Measurements from ENCODE around the gene DGKH.

The DGKH gene

GRCh38 chr13:42040730-42041010, 7.8 kb upstream of the DGKH start:
- Histone ChIP-seq H3K23ac (ENCODE audit: low read depth, low read length, poor library complexity) (no peak overlapping the region), H2BK5ac (ENCODE audit: low read length) (no peak overlapping the region), H3K79me1 (ENCODE audit: low read depth, low read length) (peaks cover 2% of the 10 kb centered on the region), H3K14ac (ENCODE audit: low read length) (no peak overlapping the region), H2BK12ac (ENCODE audit: low read length) (no peak overlapping the region), H3K4ac (ENCODE audit: low read length) (no peak overlapping the region), H2AK5ac (ENCODE audit: low read depth, low read length) (peak overlapping the region; percentile 77), H4K8ac (ENCODE audit: low read depth, low read length) (no peak overlapping the region), H2BK120ac (ENCODE audit: low read depth, low read length) (peak overlapping the region; percentile 14), H3K27ac (replicated peaks; ENCODE audit: low read length) (no peak overlapping the region), H2BK15ac (ENCODE audit: low read length) (no peak overlapping the region), H3K4me3 (ENCODE audit: low read length in 2 of 2) (peak overlapping the region; percentile 93 to 96), H3K4me2 (ENCODE audit: insufficient read depth, low read length, poor library complexity, severe bottlenecking) (peak overlapping the region; percentile 96), H3K9ac (ENCODE audit: low read depth, low read length, poor library complexity) (peak overlapping the region; percentile 91), H3K4me1 (ENCODE audit: control insufficient read depth in 2 of 2, insufficient read depth in 1 of 2, low read depth in 1 of 2, low read length in 2 of 2) (peaks cover 0 to 5% of the 10 kb centered on the region in 2 donors), H4K91ac (ENCODE audit: low read depth, low read length, poor library complexity) (no peak overlapping the region), H3K27me3 (ENCODE audit: control insufficient read depth in 3 of 3, insufficient read depth in 3 of 3, low read depth in 1 of 3, low read length in 3 of 3) (peaks cover 0 to 13% (median 8%) of the 10 kb centered on the region in 3 experiments), H2AFZ (ENCODE audit: low read length) (peak overlapping the region; percentile 95), H3K18ac (ENCODE audit: low read length) (peak overlapping the region; percentile 97), H3K9me3 (replicated peaks in 1 of 2; ENCODE audit: control insufficient read depth in 2 of 2, insufficient read depth in 1 of 2, low read depth in 1 of 2, low read length in 2 of 2) (peaks cover 0 to 6% of the 10 kb centered on the region in 2 donors), H3K36me3 (replicated peaks in 1 of 2; ENCODE audit: control insufficient read depth in 2 of 2, insufficient read depth in 2 of 2, low read length in 2 of 2) (no peaks in the 10 kb centered on the region)
- DNase-seq (ENCODE audit: low spot score): no peak
- no CpG with 5 or more reads among the region's 49 CpGs for WGBS, 2 donors (ENCODE audit: extremely low coverage in 2 of 2, insufficient read length in 2 of 2, insufficient replicate concordance in 1 of 2)

- peak overlapping the region; percentile 77 for H2AK5ac ChIP-seq (ENCODE audit: low read depth, low read length)
- peak overlapping the region; percentile 14 for H2BK120ac ChIP-seq (ENCODE audit: low read depth, low read length)
- peak overlapping the region; percentile 92 for H2AFZ ChIP-seq (ENCODE audit: low read length)
- H3K79me1 ChIP-seq (ENCODE audit: low read depth, low read length): peaks cover 2% of the 10 kb centered on the region
- H3K4ac ChIP-seq (ENCODE audit: low read length): no peak overlapping the region
- peak overlapping the region; percentile 91 for H3K9ac ChIP-seq (ENCODE audit: low read depth, low read length, poor library complexity)
- H2BK15ac ChIP-seq (ENCODE audit: low read length): no peak overlapping the region
- no CpG with 5 or more reads among the region's 58 CpGs for WGBS, 2 donors (ENCODE audit: extremely low coverage in 2 of 2, insufficient read length in 2 of 2, insufficient replicate concordance in 1 of 2)
- H3K23ac ChIP-seq (ENCODE audit: low read depth, low read length, poor library complexity): peak overlapping the region; percentile 57
- peaks cover 0 to 2% of the 10 kb centered on the region in 2 donors for H3K9me3 ChIP-seq (replicated peaks in 1 of 2; ENCODE audit: control insufficient read depth in 2 of 2, insufficient read depth in 1 of 2, low read depth in 1 of 2, low read length in 2 of 2)
- H2BK12ac ChIP-seq (ENCODE audit: low read length): no peak overlapping the region
- peaks cover 0 to 13% (median 8%) of the 10 kb centered on the region in 3 experiments for H3K27me3 ChIP-seq (ENCODE audit: control insufficient read depth in 3 of 3, insufficient read depth in 3 of 3, low read depth in 1 of 3, low read length in 3 of 3)
- H3K4me1 ChIP-seq (ENCODE audit: control insufficient read depth in 2 of 2, insufficient read depth in 1 of 2, low read depth in 1 of 2, low read length in 2 of 2): peaks cover 0 to 5% of the 10 kb centered on the region in 2 donors
- H3K4me3 ChIP-seq (ENCODE audit: low read length in 2 of 2): peak overlapping the region; percentile 93 to 96
- H2BK5ac ChIP-seq (ENCODE audit: low read length): no peak overlapping the region
- H3K27ac ChIP-seq (replicated peaks; ENCODE audit: low read length): no peak overlapping the region
- peak overlapping the region; percentile 97 for H3K18ac ChIP-seq (ENCODE audit: low read length)
- DNase-seq (ENCODE audit: low spot score): peak; percentile 45
- peak overlapping the region; percentile 96 for H3K4me2 ChIP-seq (ENCODE audit: insufficient read depth, low read length, poor library complexity, severe bottlenecking)
- no peak overlapping the region for H3K14ac ChIP-seq (ENCODE audit: low read length)
- H4K8ac ChIP-seq (ENCODE audit: low read depth, low read length): no peak overlapping the region
- H4K91ac ChIP-seq (ENCODE audit: low read depth, low read length, poor library complexity): no peak overlapping the region
- no peaks in the 10 kb centered on the region for H3K36me3 ChIP-seq (replicated peaks in 1 of 2; ENCODE audit: control insufficient read depth in 2 of 2, insufficient read depth in 2 of 2, low read length in 2 of 2)
These were observed 7.3 kb upstream of the DGKH start for GRCh38 chr13:42041011-42041683.

GRCh38 chr13:42041684-42042035, 6.8 kb upstream of the DGKH start:
- Histone ChIP-seq H3K4me1 (ENCODE audit: control insufficient read depth in 2 of 2, insufficient read depth in 1 of 2, low read depth in 1 of 2, low read length in 2 of 2) (peaks cover 0 to 7% of the 10 kb centered on the region in 2 donors), H3K14ac (ENCODE audit: low read length) (no peak overlapping the region), H3K4me2 (ENCODE audit: insufficient read depth, low read length, poor library complexity, severe bottlenecking) (peak overlapping the region; percentile 96), H3K27ac (replicated peaks; ENCODE audit: low read length) (no peak overlapping the region), H2BK120ac (ENCODE audit: low read depth, low read length) (no peak overlapping the region), H2BK12ac (ENCODE audit: low read length) (no peak overlapping the region), H2AFZ (ENCODE audit: low read length) (peak overlapping the region; percentile 92), H4K91ac (ENCODE audit: low read depth, low read length, poor library complexity) (no peak overlapping the region), H3K9me3 (replicated peaks in 1 of 2; ENCODE audit: control insufficient read depth in 2 of 2, insufficient read depth in 1 of 2, low read depth in 1 of 2, low read length in 2 of 2) (no peaks in the 10 kb centered on the region), H3K4ac (ENCODE audit: low read length) (no peak overlapping the region), H2AK5ac (ENCODE audit: low read depth, low read length) (no peak overlapping the region), H3K36me3 (replicated peaks in 1 of 2; ENCODE audit: control insufficient read depth in 2 of 2, insufficient read depth in 2 of 2, low read length in 2 of 2) (no peaks in the 10 kb centered on the region), H3K18ac (ENCODE audit: low read length) (peak overlapping the region; percentile 73), H2BK15ac (ENCODE audit: low read length) (no peak overlapping the region), H3K27me3 (ENCODE audit: control insufficient read depth in 3 of 3, insufficient read depth in 3 of 3, low read depth in 1 of 3, low read length in 3 of 3) (peaks cover 0 to 13% (median 8%) of the 10 kb centered on the region in 3 experiments), H3K79me1 (ENCODE audit: low read depth, low read length) (peaks cover 2% of the 10 kb centered on the region), H2BK5ac (ENCODE audit: low read length) (no peak overlapping the region), H3K9ac (ENCODE audit: low read depth, low read length, poor library complexity) (no peak overlapping the region), H3K23ac (ENCODE audit: low read depth, low read length, poor library complexity) (no peak overlapping the region), H3K4me3 (ENCODE audit: low read length in 2 of 2) (peak overlapping the region; percentile 93 to 96), H4K8ac (ENCODE audit: low read depth, low read length) (no peak overlapping the region)
- no CpG with 5 or more reads among the region's 16 CpGs for WGBS, 2 donors (ENCODE audit: extremely low coverage in 2 of 2, insufficient read length in 2 of 2, insufficient replicate concordance in 1 of 2)
- DNase-seq (ENCODE audit: low spot score): peak; percentile 29

GRCh38 chr13:42043676-42044075, 4.8 kb upstream of the DGKH start:
- H3K23ac ChIP-seq (ENCODE audit: low read depth, low read length, poor library complexity): no peak overlapping the region
- H3K79me1 ChIP-seq (ENCODE audit: low read depth, low read length): peaks cover 4% of the 10 kb centered on the region
- H2BK15ac ChIP-seq (ENCODE audit: low read length): no peak overlapping the region
- no peaks in the 10 kb centered on the region for H3K9me3 ChIP-seq (replicated peaks in 1 of 2; ENCODE audit: control insufficient read depth in 2 of 2, insufficient read depth in 1 of 2, low read depth in 1 of 2, low read length in 2 of 2)
- H3K14ac ChIP-seq (ENCODE audit: low read length): no peak overlapping the region
- no peak overlapping the region for H2BK5ac ChIP-seq (ENCODE audit: low read length)
- no peak overlapping the region for H3K18ac ChIP-seq (ENCODE audit: low read length)
- no peak overlapping the region for H3K4ac ChIP-seq (ENCODE audit: low read length)
- no peak overlapping the region for H3K9ac ChIP-seq (ENCODE audit: low read depth, low read length, poor library complexity)
- no peak overlapping the region for H2BK120ac ChIP-seq (ENCODE audit: low read depth, low read length)
- no peak overlapping the region for H4K91ac ChIP-seq (ENCODE audit: low read depth, low read length, poor library complexity)
- no peak overlapping the region for H3K4me2 ChIP-seq (ENCODE audit: insufficient read depth, low read length, poor library complexity, severe bottlenecking)
- DNase-seq (ENCODE audit: low spot score): no peak
- no peak overlapping the region for H3K4me3 ChIP-seq (ENCODE audit: low read length in 2 of 2)
- WGBS, 2 donors (ENCODE audit: extremely low coverage in 2 of 2, insufficient read length in 2 of 2, insufficient replicate concordance in 1 of 2): no CpG with 5 or more reads among the region's 5 CpGs
- H2BK12ac ChIP-seq (ENCODE audit: low read length): no peak overlapping the region
- H3K4me1 ChIP-seq (ENCODE audit: control insufficient read depth in 2 of 2, insufficient read depth in 1 of 2, low read depth in 1 of 2, low read length in 2 of 2): peaks cover 0 to 10% of the 10 kb centered on the region in 2 donors
- H4K8ac ChIP-seq (ENCODE audit: low read depth, low read length): no peak overlapping the region
- no peak overlapping the region for H3K27ac ChIP-seq (replicated peaks; ENCODE audit: low read length)
- H3K36me3 ChIP-seq (replicated peaks in 1 of 2; ENCODE audit: control insufficient read depth in 2 of 2, insufficient read depth in 2 of 2, low read length in 2 of 2): no peaks in the 10 kb centered on the region
- no peak overlapping the region for H2AK5ac ChIP-seq (ENCODE audit: low read depth, low read length)
- H2AFZ ChIP-seq (ENCODE audit: low read length): no peak overlapping the region
- H3K27me3 ChIP-seq (ENCODE audit: control insufficient read depth in 3 of 3, insufficient read depth in 3 of 3, low read depth in 1 of 3, low read length in 3 of 3): peaks cover 0 to 8% (median 4%) of the 10 kb centered on the region in 3 experiments

All from neuronal stem cell (in vitro differentiated cells).